ENCODE measurements around the gene C1orf74. TPM values are rescaled to one million over a fixed set of nuclear protein-coding genes. Genes with fewer than 3 reads are reported as not detected.

Gene C1orf74
- total RNA-seq, 4 donors from 2014 or later: 1.9 to 2.7 (median 2.3) TPM

DNA sequence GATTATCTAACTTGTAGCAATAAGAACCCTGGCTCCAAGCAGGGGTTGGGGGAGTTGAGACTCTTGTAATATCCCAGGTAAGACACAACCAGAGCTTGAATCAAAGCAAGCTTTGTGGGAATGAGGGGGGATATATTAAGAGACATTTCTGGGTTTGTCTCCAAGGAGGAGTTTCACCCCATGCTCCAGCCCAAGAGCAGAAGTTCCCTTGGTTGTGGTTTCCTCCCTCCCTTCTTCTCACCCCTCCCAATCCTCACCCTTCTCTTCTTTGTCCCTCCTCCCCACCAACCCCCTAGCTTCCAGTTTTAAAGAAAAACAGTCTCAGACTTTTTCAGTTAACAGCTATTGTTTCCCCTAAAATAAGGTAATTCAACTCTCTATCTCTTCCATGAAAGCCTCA, 16.7 kb downstream of the C1orf74 start:
- Histone ChIP-seq H3K27me3 (no peaks in the 10 kb centered on the region), H3K9me3 (no peaks in the 10 kb centered on the region), H3K36me3 (no peaks in the 10 kb centered on the region), H3K27ac (no peak overlapping the region), H3K4me3 (replicated peaks in 1 of 3) (no peak overlapping the region), H3K4me1 (peaks cover 3 to 7% of the 10 kb centered on the region in 2 donors)
- no peak for DNase-seq
- intact Hi-C loops (cut with DNase I): no loop called here
- TF ChIP-seq, protein P1, sequence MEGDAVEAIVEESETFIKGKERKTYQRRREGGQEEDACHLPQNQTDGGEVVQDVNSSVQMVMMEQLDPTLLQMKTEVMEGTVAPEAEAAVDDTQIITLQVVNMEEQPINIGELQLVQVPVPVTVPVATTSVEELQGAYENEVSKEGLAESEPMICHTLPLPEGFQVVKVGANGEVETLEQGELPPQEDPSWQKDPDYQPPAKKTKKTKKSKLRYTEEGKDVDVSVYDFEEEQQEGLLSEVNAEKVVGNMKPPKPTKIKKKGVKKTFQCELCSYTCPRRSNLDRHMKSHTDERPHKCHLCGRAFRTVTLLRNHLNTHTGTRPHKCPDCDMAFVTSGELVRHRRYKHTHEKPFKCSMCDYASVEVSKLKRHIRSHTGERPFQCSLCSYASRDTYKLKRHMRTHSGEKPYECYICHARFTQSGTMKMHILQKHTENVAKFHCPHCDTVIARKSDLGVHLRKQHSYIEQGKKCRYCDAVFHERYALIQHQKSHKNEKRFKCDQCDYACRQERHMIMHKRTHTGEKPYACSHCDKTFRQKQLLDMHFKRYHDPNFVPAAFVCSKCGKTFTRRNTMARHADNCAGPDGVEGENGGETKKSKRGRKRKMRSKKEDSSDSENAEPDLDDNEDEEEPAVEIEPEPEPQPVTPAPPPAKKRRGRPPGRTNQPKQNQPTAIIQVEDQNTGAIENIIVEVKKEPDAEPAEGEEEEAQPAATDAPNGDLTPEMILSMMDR (IDR thresholded peaks at IDR 0.05): no peak
- TF ChIP-seq POLR2A (IDR thresholded peaks at IDR 0.05): no peak

DNA sequence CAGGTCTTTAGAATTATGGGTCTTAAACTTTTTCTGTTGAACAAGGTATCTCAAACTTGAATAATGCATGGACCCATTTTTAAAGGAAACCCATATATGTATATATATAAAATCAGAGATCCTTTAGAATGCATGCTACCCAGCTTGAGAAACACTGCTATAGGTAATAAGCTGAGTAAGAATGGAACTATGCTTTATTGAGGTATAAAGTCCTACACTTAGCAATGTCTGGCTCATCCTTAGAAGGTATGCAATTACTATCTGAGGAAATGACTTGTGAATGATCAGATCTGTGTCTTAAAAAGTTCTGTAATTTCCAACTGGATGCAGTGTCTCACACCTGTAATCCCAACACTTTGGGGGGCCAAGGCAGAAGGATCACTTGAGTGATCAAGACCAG, 17.3 kb downstream of the C1orf74 start:
- H3K9me3 ChIP-seq: no peaks in the 10 kb centered on the region
- intact Hi-C loops (cut with DNase I): no loop called here
- no peaks in the 10 kb centered on the region for H3K27me3 ChIP-seq
- no peak overlapping the region for H3K27ac ChIP-seq
- no peaks in the 10 kb centered on the region for H3K36me3 ChIP-seq
- DNase-seq: no peak
- H3K4me1 ChIP-seq: peaks cover 3 to 7% of the 10 kb centered on the region in 2 donors
- no peak for TF ChIP-seq POLR2A (IDR thresholded peaks at IDR 0.05)
- TF ChIP-seq, protein P1 (IDR thresholded peaks at IDR 0.05): no peak
- no peak overlapping the region for H3K4me3 ChIP-seq (replicated peaks in 1 of 3)

DNA sequence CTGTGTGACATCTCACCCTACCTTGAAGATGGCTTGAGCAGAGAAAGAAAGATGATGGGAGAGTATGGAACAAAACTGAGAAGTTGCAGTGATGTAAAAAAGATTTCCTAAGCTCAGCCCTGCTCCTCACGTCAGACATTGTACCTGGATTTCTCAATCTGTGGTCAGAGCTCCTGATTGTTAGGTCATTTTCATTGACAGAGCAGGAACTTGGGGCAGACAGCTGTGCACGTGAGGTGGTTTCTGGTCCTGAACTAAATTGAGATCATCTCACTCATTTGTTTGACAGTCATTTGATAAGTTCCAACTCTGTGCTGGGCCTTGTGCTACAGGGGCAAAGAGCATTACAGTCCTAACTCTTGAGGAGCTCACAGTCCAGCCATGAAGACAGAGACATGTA, 18.3 kb downstream of the C1orf74 start:
- no peak for DNase-seq
- Histone ChIP-seq H3K36me3 (no peaks in the 10 kb centered on the region), H3K9me3 (no peaks in the 10 kb centered on the region), H3K27me3 (no peaks in the 10 kb centered on the region), H3K4me1 (peaks cover 3 to 7% of the 10 kb centered on the region in 2 donors), H3K4me3 (replicated peaks in 1 of 3) (no peak overlapping the region), H3K27ac (no peak overlapping the region)
- intact Hi-C loops (cut with DNase I): no loop called here
- no peak for TF ChIP-seq POLR2A (IDR thresholded peaks at IDR 0.05)
- TF ChIP-seq, protein P1 (IDR thresholded peaks at IDR 0.05): no peak
- 69 to 76% methylated on average over 2 of the region's 2 CpGs for WGBS, 2 donors

DNA sequence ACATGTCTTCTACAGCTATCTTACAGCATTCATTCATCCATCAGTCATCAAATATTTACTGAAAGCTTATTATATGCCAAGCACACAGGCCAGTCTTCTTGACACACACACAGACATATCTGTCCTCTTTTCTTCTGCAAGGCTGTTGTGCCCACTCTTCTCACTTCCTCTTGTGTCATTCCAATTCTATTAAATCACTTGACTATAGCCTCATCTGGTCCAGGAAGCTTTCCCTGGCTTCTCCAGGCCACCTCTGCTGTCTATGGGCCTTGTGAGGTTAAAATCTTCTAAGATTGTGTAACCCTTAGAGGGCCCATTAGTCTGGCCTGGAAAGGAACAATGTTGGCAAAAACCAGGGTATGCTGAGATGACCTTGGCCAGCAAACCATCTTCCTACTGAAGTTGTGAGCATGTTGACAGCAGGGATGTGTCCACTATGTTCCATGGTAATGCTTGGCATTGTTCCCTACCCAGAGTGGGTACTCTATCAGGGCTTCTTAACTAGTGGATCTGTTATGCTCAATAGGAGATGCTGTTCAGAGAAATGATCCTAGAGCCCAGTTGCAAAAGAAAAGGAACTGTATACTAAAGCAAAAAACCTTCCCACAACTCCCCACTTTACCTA, 23.2 kb downstream of the C1orf74 start:
- no peaks in the 10 kb centered on the region for H3K27me3 ChIP-seq
- H3K36me3 ChIP-seq: no peaks in the 10 kb centered on the region
- H3K9me3 ChIP-seq: no peaks in the 10 kb centered on the region
- no peaks in the 10 kb centered on the region for H3K4me1 ChIP-seq
- H3K4me3 ChIP-seq (replicated peaks in 1 of 3): no peak overlapping the region
- H3K27ac ChIP-seq: no peak overlapping the region
- intact Hi-C loops (cut with DNase I): no loop called here
- DNase-seq: no peak
- TF ChIP-seq, protein P1 (IDR thresholded peaks at IDR 0.05): no peak
- TF ChIP-seq POLR2A (IDR thresholded peaks at IDR 0.05): no peak

DNA sequence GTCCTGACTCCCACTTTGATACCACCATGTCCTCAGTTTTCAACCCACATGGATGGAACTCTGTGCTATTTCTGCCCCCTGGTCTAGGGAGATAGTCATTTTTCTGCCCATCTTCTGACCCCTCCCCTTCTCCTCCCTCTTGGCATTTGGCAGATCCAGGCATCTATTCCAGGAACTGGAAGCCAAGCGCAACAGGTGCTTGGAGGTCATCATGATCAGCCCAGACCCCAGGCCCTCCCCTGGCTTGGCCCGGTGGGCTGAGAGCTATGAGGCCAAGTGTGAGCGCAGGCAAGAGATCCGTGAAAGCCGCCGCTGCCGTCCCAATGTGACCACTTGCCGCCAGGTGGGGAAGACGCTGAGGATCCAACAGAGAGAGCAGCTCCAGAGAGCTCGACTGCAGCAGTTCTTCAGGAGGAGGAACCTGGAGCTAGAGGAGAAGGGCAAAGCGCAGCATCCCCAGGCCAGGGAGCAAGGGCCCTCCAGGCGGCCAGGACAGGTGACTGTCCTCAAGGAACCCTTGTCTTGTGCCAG, 24.5 kb downstream of the C1orf74 start:
- intact Hi-C loops (cut with DNase I): no loop called here
- no peak for TF ChIP-seq POLR2A (IDR thresholded peaks at IDR 0.05)
- H3K4me1 ChIP-seq: no peaks in the 10 kb centered on the region
- no peak for DNase-seq
- H3K27me3 ChIP-seq: no peaks in the 10 kb centered on the region
- H3K27ac ChIP-seq: no peak overlapping the region
- WGBS, 2 donors: 91 to 92% methylated on average over 8 to 12 of the region's 12 CpGs
- H3K9me3 ChIP-seq: no peaks in the 10 kb centered on the region
- H3K36me3 ChIP-seq: no peaks in the 10 kb centered on the region
- H3K4me3 ChIP-seq (replicated peaks in 1 of 3): no peak overlapping the region

Measured in thyroid gland (tissue), 4 donors.